Mucosa of descending colon (tissue), 3 donors: Measurements from ENCODE around the gene C11orf65. TPM values are rescaled to one million over a fixed set of nuclear protein-coding genes. Genes with fewer than 3 reads are reported as not detected.

ENCODE experiments used
- ATAC-seq: fragments of 200-7000 bp; cut with Tn5 transposase; one replicate; pipeline ENCODE4 v1.9.1; 2020; ENCODE audit warnings: mild to moderate bottlenecking, moderate library complexity
- DNase-seq, 3 donors: peaks; one replicate each; pipeline ENCODE4 v3.0.0-alpha.2; 2020
- H3K36me3 ChIP-seq: fragments of 200-600 bp; one replicate; pipeline ENCODE4 v1.8.0; 2021; ENCODE audit warnings: low read depth, mild to moderate bottlenecking
- H3K4me1 ChIP-seq: fragments of 200-600 bp; one replicate; pipeline ENCODE4 v1.8.0; 2021; ENCODE audit warnings: low read depth, mild to moderate bottlenecking
- H3K4me3 ChIP-seq: fragments of 200-600 bp; one replicate; pipeline ENCODE4 v1.8.0; 2021; ENCODE audit warnings: mild to moderate bottlenecking
- H3K9me3 ChIP-seq: fragments of 200-600 bp; one replicate; pipeline ENCODE4 v1.8.0; 2021; ENCODE audit warnings: mild to moderate bottlenecking
- intact Hi-C, 2 donors: fragments of 100-400 bp; cut with DNase I in 1 of 2; cut with micrococcal nuclease in 1 of 2; formaldehyde crosslinking; loops; one replicate each; pipeline versions ENCODE4 v1.11.0 to v1.11.1; 2022; cut with DNase I, micrococcal nuclease
- total RNA-seq, 3 donors: library from RNA; stranded (reverse); fragmentation: NEBNext Ultra II Directional in 2 of 3; extraction: Animal tissue kit (Norgen Biotek cat#: 25700) in 2 of 3; gene quantifications; one replicate each; pipeline versions ENCODE4 v1.2.1 to v1.2.4, GENCODE V29; 2021 to 2023
- TF ChIP-seq, protein P1 (sequence below): fragments of 200-600 bp; IDR thresholded peaks from one replicate; pipeline ENCODE4 v1.8.0; 2022; ENCODE audit warnings: antibody characterized with exemption, mild to moderate bottlenecking
- donor health status: DM: no; HTN: no; CAD: no; lungs with moderate emphysema.
- donor health status: DM: no; HTN: no; CAD: no.
- donor health status: DM: no; HTN: yes; CAD: no.

Gene C11orf65
- total RNA-seq, 3 donors from 2014 or later, result 0.31 to 1.3 (median 0.35) TPM

DNA sequence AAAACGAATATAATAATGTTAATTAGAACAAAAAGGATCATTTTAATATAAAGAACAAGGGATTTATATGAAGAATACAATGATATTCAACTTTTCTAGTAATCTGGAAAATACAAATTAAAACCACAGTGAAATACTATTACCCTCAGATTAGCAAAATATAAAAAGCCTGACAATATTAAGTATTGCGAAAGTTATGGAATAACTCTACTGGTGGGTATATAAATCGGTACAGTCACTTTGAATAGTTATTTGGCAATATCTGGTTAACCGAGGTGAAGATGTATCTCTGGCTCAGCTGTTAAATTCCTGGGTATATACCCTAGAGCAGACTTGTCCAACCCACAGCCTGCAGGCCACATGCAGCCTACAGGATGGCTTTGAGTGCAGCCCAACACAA lies 125.7 kb downstream of the C11orf65 start:
- DNase-seq (no peak), ATAC-seq (no peak)
- intact Hi-C loops, result no loop called here
- Histone ChIP-seq H3K4me1 (no peaks in the 10 kb centered on the region), H3K4me3 (no peak overlapping the region), H3K36me3 (no peaks in the 10 kb centered on the region), H3K9me3 (no peaks in the 10 kb centered on the region)
- TF ChIP-seq, protein P1, sequence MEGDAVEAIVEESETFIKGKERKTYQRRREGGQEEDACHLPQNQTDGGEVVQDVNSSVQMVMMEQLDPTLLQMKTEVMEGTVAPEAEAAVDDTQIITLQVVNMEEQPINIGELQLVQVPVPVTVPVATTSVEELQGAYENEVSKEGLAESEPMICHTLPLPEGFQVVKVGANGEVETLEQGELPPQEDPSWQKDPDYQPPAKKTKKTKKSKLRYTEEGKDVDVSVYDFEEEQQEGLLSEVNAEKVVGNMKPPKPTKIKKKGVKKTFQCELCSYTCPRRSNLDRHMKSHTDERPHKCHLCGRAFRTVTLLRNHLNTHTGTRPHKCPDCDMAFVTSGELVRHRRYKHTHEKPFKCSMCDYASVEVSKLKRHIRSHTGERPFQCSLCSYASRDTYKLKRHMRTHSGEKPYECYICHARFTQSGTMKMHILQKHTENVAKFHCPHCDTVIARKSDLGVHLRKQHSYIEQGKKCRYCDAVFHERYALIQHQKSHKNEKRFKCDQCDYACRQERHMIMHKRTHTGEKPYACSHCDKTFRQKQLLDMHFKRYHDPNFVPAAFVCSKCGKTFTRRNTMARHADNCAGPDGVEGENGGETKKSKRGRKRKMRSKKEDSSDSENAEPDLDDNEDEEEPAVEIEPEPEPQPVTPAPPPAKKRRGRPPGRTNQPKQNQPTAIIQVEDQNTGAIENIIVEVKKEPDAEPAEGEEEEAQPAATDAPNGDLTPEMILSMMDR, result no peak

DNA sequence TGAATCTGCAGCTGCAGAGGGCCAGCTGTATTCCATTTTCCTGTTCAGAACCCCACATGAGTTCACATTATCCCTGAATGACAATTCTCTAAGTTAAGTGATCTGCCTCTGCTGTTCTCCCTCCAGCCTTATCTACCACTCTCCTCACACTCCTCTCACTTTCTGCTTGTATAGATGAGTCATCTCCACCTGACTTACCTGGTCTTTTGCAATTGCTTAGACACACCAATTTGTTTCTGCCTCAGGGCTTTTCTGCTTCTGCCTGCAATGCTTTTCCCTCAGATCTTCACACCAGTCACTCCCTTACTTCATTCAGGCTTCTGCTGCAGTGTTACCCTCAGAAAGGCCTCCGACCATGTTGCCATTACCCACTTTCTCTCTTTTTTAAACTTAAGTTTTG lies 126.4 kb downstream of the C11orf65 start:
- intact Hi-C loops, result no loop called here
- DNase-seq (no peak), ATAC-seq (peak; percentile 57)
- Histone ChIP-seq H3K9me3 (no peaks in the 10 kb centered on the region), H3K4me1 (no peaks in the 10 kb centered on the region), H3K4me3 (no peak overlapping the region), H3K36me3 (no peaks in the 10 kb centered on the region)
- TF ChIP-seq, protein P1, result no peak

DNA sequence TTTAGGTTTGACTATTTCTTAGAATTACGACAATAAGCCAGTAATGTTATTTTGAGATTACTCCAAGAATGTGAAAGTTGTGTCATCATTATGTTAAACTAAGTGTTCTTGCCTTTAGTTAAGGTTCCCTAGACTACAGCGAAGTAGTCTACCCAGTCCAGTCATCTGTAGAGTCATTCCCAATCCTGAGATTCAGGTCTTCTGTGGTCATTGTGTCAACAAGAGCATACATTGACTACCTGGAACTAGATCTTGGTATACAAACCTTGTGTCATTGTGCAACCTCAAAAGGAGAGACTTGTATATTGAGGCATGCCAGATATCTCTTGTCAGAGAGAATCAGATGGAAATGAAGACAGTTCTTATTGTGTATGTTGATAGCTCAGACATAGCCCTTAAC lies 128.6 kb downstream of the C11orf65 start:
- no peaks in the 10 kb centered on the region for H3K36me3 ChIP-seq
- H3K4me3 ChIP-seq, result no peak overlapping the region
- DNase-seq (no peak), ATAC-seq (no peak)
- intact Hi-C loops, result no loop called here
- no peaks in the 10 kb centered on the region for H3K9me3 ChIP-seq
- no peaks in the 10 kb centered on the region for H3K4me1 ChIP-seq
- TF ChIP-seq, protein P1, result no peak

DNA sequence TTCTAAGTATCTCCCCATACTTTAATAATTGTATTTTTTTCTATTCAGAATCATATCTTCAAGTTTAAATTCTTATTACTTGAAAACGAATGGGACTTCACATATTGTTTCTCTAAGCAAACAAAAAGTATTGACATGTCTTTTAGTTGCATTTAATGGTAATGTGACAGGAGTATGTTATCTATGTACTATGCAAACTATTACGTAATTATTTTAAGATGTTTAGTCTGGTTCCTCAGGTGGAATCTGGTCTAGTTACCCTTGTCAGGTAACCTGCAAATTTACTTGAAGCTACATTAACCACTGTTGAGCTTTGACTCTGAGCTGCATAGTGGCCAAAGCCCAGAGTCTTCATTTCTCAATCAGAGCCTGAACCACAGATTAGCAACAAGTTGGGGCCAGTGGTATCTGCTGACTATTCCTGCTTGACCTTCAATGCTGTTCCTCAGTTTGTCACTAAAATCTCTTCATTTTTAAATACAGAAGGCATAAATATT lies 133.9 kb downstream of the C11orf65 start:
- no peaks in the 10 kb centered on the region for H3K36me3 ChIP-seq
- intact Hi-C loops, result no loop called here

More for the DNA sequence above, 133.9 kb downstream of the C11orf65 start:
- H3K4me1 ChIP-seq, result no peaks in the 10 kb centered on the region
- DNase-seq (no peak), ATAC-seq (no peak)
- H3K4me3 ChIP-seq, result no peak overlapping the region
- TF ChIP-seq, protein P1, result no peak
- H3K9me3 ChIP-seq, result no peaks in the 10 kb centered on the region

Other genes with a start within 250 kb of the C11orf65 start
- gene NPAT, start 244.9 kb downstream of the C11orf65 start, total RNA-seq, result 10 to 100 TPM; 11.1 to 15.8 (median 14.7) TPM
- gene ATM, start 244.5 kb downstream of the C11orf65 start, total RNA-seq, result 10 to 100 TPM; 30.5 to 56.8 (median 36.4) TPM
- gene POGLUT3, start 30.9 kb upstream of the C11orf65 start, total RNA-seq, result 10 to 100 TPM; 13.8 to 25.4 (median 20.0) TPM
- 10 to 100 TPM; 22.4 to 79.3 (median 26.1) TPM for gene EXPH5, start 126.2 kb upstream of the C11orf65 start, total RNA-seq
- 10 to 100 TPM; 16.1 to 18.3 (median 17.3) TPM for gene DDX10, start 197.5 kb upstream of the C11orf65 start, total RNA-seq